Islet of Langerhans (tissue), 1 donor: ENCODE data around the gene RNPS1.

Experiments
- FAIRE-seq: peaks from one replicate; lab custom pipeline; 2011; peaks lifted over from hg19 to GRCh38; lab: Jason Lieb, UNC

RNPS1 gene

GRCh38 chr16:2267913-2268666, at the start of gene RNPS1:
Gene RNPS1, minus strand, starts transcription at chr16:2268126. Its CDS starts 3,483 bp downstream, at chr16:2264643.
- no peak for FAIRE-seq

- no peak for FAIRE-seq
Measured at GRCh38 chr16:2317231-2318020, 49.5 kb upstream of the RNPS1 start.

- FAIRE-seq = no peak
Measured at GRCh38 chr16:2308089-2308962, 40.4 kb upstream of the RNPS1 start.

GRCh38 chr16:2299915-2300192, 31.9 kb upstream of the RNPS1 start:
- no peak for FAIRE-seq

GRCh38 chr16:2299121-2299914, 31.4 kb upstream of the RNPS1 start:
- no peak for FAIRE-seq

- no peak for FAIRE-seq
Measured at GRCh38 chr16:2298621-2299020, 30.7 kb upstream of the RNPS1 start.

GRCh38 chr16:2297506-2297860, 29.6 kb upstream of the RNPS1 start:
- no peak for FAIRE-seq

GRCh38 chr16:2296661-2297505, 29.0 kb upstream of the RNPS1 start:
- FAIRE-seq = no peak

- no peak for FAIRE-seq
Measured at GRCh38 chr16:2295056-2295798, 27.3 kb upstream of the RNPS1 start.

- FAIRE-seq = no peak
Measured at GRCh38 chr16:2292221-2292620, 24.3 kb upstream of the RNPS1 start.

- no peak for FAIRE-seq
Measured at GRCh38 chr16:2289282-2289681, 21.4 kb upstream of the RNPS1 start.

GRCh38 chr16:2288726-2289125, 20.8 kb upstream of the RNPS1 start:
- no peak for FAIRE-seq

GRCh38 chr16:2287916-2288547, 20.1 kb upstream of the RNPS1 start:
- no peak for FAIRE-seq

- no peak for FAIRE-seq
Measured at GRCh38 chr16:2286550-2286949, 18.6 kb upstream of the RNPS1 start.

- FAIRE-seq = no peak
Measured at GRCh38 chr16:2285731-2286191, 17.8 kb upstream of the RNPS1 start.

- FAIRE-seq = no peak
Measured at GRCh38 chr16:2284797-2285576, 17.1 kb upstream of the RNPS1 start.

- no peak for FAIRE-seq
Measured at GRCh38 chr16:2284001-2284770, 16.3 kb upstream of the RNPS1 start.

- no peak for FAIRE-seq
Measured at GRCh38 chr16:2282866-2283555, 15.1 kb upstream of the RNPS1 start.
